IMR-90 (cell line): ENCODE results near the gene ZFX. TPM values are rescaled to one million over a fixed set of nuclear protein-coding genes. Genes with fewer than 3 reads are reported as not detected.

ENCODE experiments used
- ATAC-seq: fragments of 200-7000 bp; cut with Tn5 transposase; 2 replicates; pipeline ENCODE4 v1.9.1; 2020; ENCODE audit warnings: low read depth, mild to moderate bottlenecking, moderate library complexity
- BruUV-seq: library from RNA; stranded (reverse); fragments of 400-500 nt; replicated peaks from 2 replicates; lab custom pipeline; 2021; lab: Mats Ljungman, UMichigan
- CTCF ChIA-PET: fragments of 300-600 bp; formaldehyde crosslinking; extraction: SDS; loops from one replicate; lab custom pipeline; 2021; ENCODE audit warnings: antibody characterized with exemption; lab: Yijun Ruan, JAX
- POLR2A ChIA-PET: fragments of 300-600 bp; sonication (Branson Sonifier 250); formaldehyde crosslinking; loops from one replicate; lab custom pipeline; 2022; ENCODE audit warnings: antibody characterized with exemption; ENCODE audit not compliant: unreplicated experiment; lab: Charles Lee
- DNase-seq: peaks from one replicate; pipeline ENCODE4 v3.0.0; 2013
- H2AFZ ChIP-seq: replicated peaks from 2 replicates; pipeline ENCODE3; 2013; ENCODE audit warnings: low read length, mild to moderate bottlenecking; ENCODE audit not compliant: poor library complexity
- H2AK5ac ChIP-seq: 2 replicates; pipeline ENCODE4 v1.6.1; 2013; ENCODE audit warnings: low read depth, low read length, inconsistent platforms
- H2AK9ac ChIP-seq: replicated peaks from 2 replicates; pipeline ENCODE3; 2013; ENCODE audit warnings: mild to moderate bottlenecking, low read depth, low read length, moderate library complexity; ENCODE audit not compliant: poor library complexity
- H2BK120ac ChIP-seq: 2 replicates; pipeline ENCODE4 v1.6.1; 2013; ENCODE audit warnings: low read depth, low read length, inconsistent platforms
- H2BK15ac ChIP-seq: 3 replicates; pipeline ENCODE4 v1.6.1; 2013; ENCODE audit warnings: low read depth, low read length, inconsistent platforms
- H2BK20ac ChIP-seq: 2 replicates; pipeline ENCODE4 v1.6.1; 2013; ENCODE audit warnings: low read depth, mild to moderate bottlenecking, inconsistent platforms, low read length, moderate library complexity
- H2BK5ac ChIP-seq: 2 replicates; pipeline ENCODE4 v1.6.1; 2013; ENCODE audit warnings: mild to moderate bottlenecking, low read depth, low read length, inconsistent platforms; ENCODE audit not compliant: poor library complexity, severe bottlenecking
- H3K14ac ChIP-seq: replicated peaks from 2 replicates; pipeline ENCODE4 v1.6.1; 2013; ENCODE audit warnings: low read depth, low read length, inconsistent platforms
- H3K18ac ChIP-seq: 2 replicates; pipeline ENCODE4 v1.6.1; 2013; ENCODE audit warnings: low read depth, low read length, control low read depth
- H3K23ac ChIP-seq: 2 replicates; pipeline ENCODE4 v1.6.1; 2013; ENCODE audit warnings: low read depth, low read length, inconsistent platforms
- H3K27ac ChIP-seq: 2 replicates; pipeline ENCODE4 v1.5.1; 2013; ENCODE audit warnings: mild to moderate bottlenecking, control low read depth, low read length; ENCODE audit not compliant: insufficient read depth
- H3K27me3 ChIP-seq: 2 replicates; pipeline ENCODE4 v1.6.1; 2013; ENCODE audit warnings: low read length; ENCODE audit not compliant: control insufficient read depth, insufficient read depth
- H3K36me3 ChIP-seq: 2 replicates; pipeline ENCODE4 v1.6.1; 2013; ENCODE audit warnings: low read length, mixed read lengths; ENCODE audit not compliant: control insufficient read depth, insufficient read depth
- H3K4ac ChIP-seq: 2 replicates; pipeline ENCODE4 v1.6.1; 2013; ENCODE audit warnings: low read depth, low read length, inconsistent platforms
- H3K4me1 ChIP-seq: 2 replicates; pipeline ENCODE4 v1.6.1; 2013; ENCODE audit warnings: low read length, mixed read lengths; ENCODE audit not compliant: control insufficient read depth, insufficient read depth
- H3K4me2 ChIP-seq: 2 replicates; pipeline ENCODE4 v1.6.1; 2013; ENCODE audit warnings: low read depth, mild to moderate bottlenecking, control low read depth, low read length, moderate library complexity
- H3K4me3 ChIP-seq: 2 replicates; pipeline ENCODE4 v1.5.1; 2013; ENCODE audit warnings: low read depth, mild to moderate bottlenecking, control low read depth, low read length, moderate library complexity; ENCODE audit not compliant: insufficient read depth
- H3K56ac ChIP-seq: 2 replicates; pipeline ENCODE4 v1.6.1; 2013; ENCODE audit warnings: low read length, inconsistent platforms; ENCODE audit not compliant: insufficient read depth; ENCODE audit errors: extremely low read depth
- H3K79me1 ChIP-seq, 2 experiments: 2 replicates each; pipeline ENCODE4 v1.6.1; 2013; ENCODE audit warnings: low read length in 2 of 2, inconsistent platforms in 1 of 2, low read depth in 1 of 2
- H3K9ac ChIP-seq: 2 replicates; pipeline ENCODE4 v1.6.1; 2013; ENCODE audit warnings: low read depth, low read length, control low read depth
- H3K9me1 ChIP-seq: 2 replicates; pipeline ENCODE4 v1.6.1; 2013; ENCODE audit warnings: low read length, inconsistent platforms; ENCODE audit not compliant: insufficient read depth
- H3K9me3 ChIP-seq: 2 replicates; pipeline ENCODE4 v1.6.1; 2013; ENCODE audit warnings: low read length; ENCODE audit not compliant: control insufficient read depth, insufficient read depth
- H4K20me1 ChIP-seq: 2 replicates; pipeline ENCODE4 v1.6.1; 2013; ENCODE audit warnings: low read length, inconsistent platforms; ENCODE audit not compliant: insufficient read depth
- H4K5ac ChIP-seq: 2 replicates; pipeline ENCODE4 v1.6.1; 2013; ENCODE audit warnings: mild to moderate bottlenecking, low read depth, low read length, control low read depth
- H4K8ac ChIP-seq, 2 experiments: 2 replicates each; pipeline ENCODE4 v1.6.1; 2013; ENCODE audit warnings: low read depth in 2 of 2, low read length in 2 of 2, control low read depth in 1 of 2, inconsistent platforms in 1 of 2
- H4K91ac ChIP-seq: 2 replicates; pipeline ENCODE4 v1.6.1; 2013; ENCODE audit warnings: low read depth, low read length, inconsistent platforms; ENCODE audit not compliant: insufficient read depth
- BHLHE40 ChIP-seq: fragments of 150-350 bp; IDR thresholded peaks from 2 replicates; pipeline ENCODE4 v1.6.1; 2016; ENCODE audit warnings: mild to moderate bottlenecking, low read depth, low read length
- CTCF ChIP-seq: conservative IDR thresholded peaks from 2 replicates; pipeline ENCODE4 v1.5.1; 2012; ENCODE audit warnings: mild to moderate bottlenecking, low read depth, low read length, improper control_type of control experiment
- WGBS, 2 experiments: methylation state at CpG; one replicate each; pipeline versions ENCODE4 v1.1.5 to v1.1.7; 2013; ENCODE audit warnings: missing lambda C conversion rate in 2 of 2; ENCODE audit not compliant: insufficient read length in 1 of 2; ENCODE audit errors: extremely low coverage in 2 of 2; 5-methylcytosine and 5-hydroxymethylcytosine counted together
- dilution Hi-C: fragments of 300-500 bp; cut with HindIII; formaldehyde crosslinking; loops from one replicate; pipeline ENCODE4 v1.14.3; 2018; ENCODE audit warnings: low sequenced_read_pairs; ENCODE audit not compliant: unreplicated experiment
- in situ Hi-C: fragments of 300-500 bp; cut with MboI; formaldehyde crosslinking; loops from 3 replicates; pipeline ENCODE4 v1.14.3; 2019; ENCODE audit warnings: low sequenced_read_pairs, inconsistent platforms, mixed read lengths
- intact Hi-C: fragments of 100-400 bp; cut with micrococcal nuclease; formaldehyde crosslinking; loops from 2 replicates; pipeline ENCODE4 v1.10.0; 2022
- polyA plus RNA-seq, 3 experiments: library from polyadenylated mRNA; depleted of rRNA; stranded (reverse); fragments of >200 nt; gene quantifications; 2 replicates each; pipeline ENCODE4 v1.2.3, GENCODE V29; 2012; ENCODE audit warnings: low replicate concordance in 1 of 3
- total RNA-seq: library from RNA; depleted of rRNA; stranded (reverse); fragments of >200 nt; gene quantifications from 2 replicates; pipeline ENCODE4 v1.2.3, GENCODE V29; 2012

The ZFX gene
- total and polyA plus RNA-seq, 2 of the 4 experiments (the other 2 are of a cell fraction), result 16.0 to 99.3 TPM

- Histone ChIP-seq H3K79me1 (no peaks in the 10 kb centered on the region), H3K27me3 (peaks cover 7% of the 10 kb centered on the region), H3K4ac (no peak overlapping the region), H3K23ac (no peak overlapping the region), H2AK9ac (no peak overlapping the region), H2BK5ac (no peak overlapping the region), H3K14ac (no peak overlapping the region), H3K4me1 (no peaks in the 10 kb centered on the region; the same call in 1 of the 2 replicates), H2AFZ (no peak overlapping the region), H4K8ac (no peak overlapping the region), H2BK20ac (no peak overlapping the region), H3K27ac (no peak overlapping the region), H3K4me2 (no peak overlapping the region), H3K18ac (no peak overlapping the region), H3K9me3 (no peaks in the 10 kb centered on the region), H2BK120ac (no peak overlapping the region), H2BK15ac (no peak overlapping the region), H3K4me3 (no peak overlapping the region), H4K20me1 (no peaks in the 10 kb centered on the region), H2AK5ac (no peak overlapping the region), H4K91ac (no peak overlapping the region), H3K36me3 (no peaks in the 10 kb centered on the region), H3K56ac (no peak overlapping the region), H3K9me1 (no peaks in the 10 kb centered on the region), H4K5ac (no peak overlapping the region), H3K9ac (no peak overlapping the region)
- CTCF ChIA-PET, result no interaction called here
- POLR2A ChIA-PET, result no interaction called here
- no TSS peak for BruUV-seq
- in situ Hi-C loops (loop anchor here (10.0 kb wide), 1 partner anchor 888 kb away; no protein-coding TSS in a partner anchor), dilution Hi-C loops (no loop called here), intact Hi-C loops (no loop called here)
- no peak for DNase-seq
- TF ChIP-seq CTCF (no peak), BHLHE40 (no peak)
- no CpG with 5 or more reads among the region's 1 CpG for WGBS, 2 experiments
- ATAC-seq, result no peak
Measured at GRCh38 chrX:24257011-24257410, 107.5 kb downstream of the ZFX start.
